ENCODE data around the gene TPD52L2.

DNA sequence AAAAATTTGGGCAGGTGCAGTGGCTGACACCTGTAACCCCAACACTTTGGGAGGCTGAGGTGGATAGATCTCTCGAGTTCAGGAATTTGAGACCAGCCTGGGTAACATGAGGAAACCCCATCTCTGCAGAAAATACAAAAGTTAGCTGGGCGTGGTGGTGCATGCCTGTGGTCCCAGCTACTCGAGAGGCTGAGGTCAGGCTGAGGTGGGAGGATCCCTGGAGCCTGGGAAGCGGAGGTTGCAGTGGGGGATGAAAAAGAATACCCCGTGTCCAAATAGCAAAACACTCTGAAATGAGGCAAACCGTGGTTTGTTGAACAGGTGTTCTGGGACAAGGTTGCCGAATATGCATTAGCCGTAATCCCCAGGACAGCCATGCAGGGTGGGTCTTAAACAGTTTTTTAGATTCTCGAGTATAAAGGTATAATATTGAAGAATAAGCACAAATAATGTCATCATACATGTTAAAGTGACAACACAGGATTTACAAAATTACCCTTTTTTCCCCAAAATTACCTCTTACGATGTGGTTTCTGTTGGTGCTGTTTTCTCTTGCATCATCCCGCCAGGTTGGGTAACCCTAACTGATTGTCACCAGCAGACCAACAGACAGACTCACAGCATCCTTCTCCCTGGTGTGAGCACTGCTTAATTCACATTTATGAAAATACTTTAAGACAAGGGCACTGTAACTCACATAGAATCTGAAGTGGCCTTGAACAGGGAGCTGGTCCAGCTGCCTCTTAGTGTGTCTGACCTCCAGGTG is 38.9 kb downstream of the TPD52L2 start:
- TF ChIP-seq CTCF (IDR thresholded peaks at IDR 0.05) (no peak), SIN3A (IDR thresholded peaks at IDR 0.05; ENCODE audit: borderline replicate concordance, insufficient read depth, low read depth, low read length) (no peak), REST (IDR thresholded peaks at IDR 0.05; ENCODE audit: insufficient read depth in 1 of 2, low read depth in 2 of 2, low read length in 1 of 2) (no peak), TCF7L2 (IDR thresholded peaks at IDR 0.05; ENCODE audit: low read depth, low read length) (no peak), POLR2AphosphoS5 (IDR thresholded peaks at IDR 0.05; ENCODE audit: low read depth, low read length) (no peak)
